Upper lobe of left lung (tissue), 6 donors: Measurements from ENCODE around the gene RNF126. TPM values are rescaled to one million over a fixed set of nuclear protein-coding genes. Genes with fewer than 3 reads are reported as not detected.

Experiments
- ATAC-seq, 2 donors: fragments of 200-7000 bp; cut with Tn5 transposase; one replicate each; pipeline ENCODE4 v1.9.1; 2022; ENCODE audit warnings: mild to moderate bottlenecking in 2 of 2, moderate library complexity in 2 of 2; ENCODE audit not compliant: low FRiP score in 2 of 2
- DNase-seq, 2 donors: peaks; one replicate each; pipeline ENCODE4 v3.0.0-alpha.2; 2019 to 2020
- H3K27ac ChIP-seq, 4 donors: fragments of 200-600 bp; sonication (generic); one replicate each; pipeline ENCODE4 v1.5.1; 2016 to 2019
- H3K27me3 ChIP-seq, 4 donors: fragments of 200-600 bp; sonication (generic); one replicate each; pipeline ENCODE4 v1.5.1; 2017 to 2019
- H3K36me3 ChIP-seq, 4 donors: fragments of 200-600 bp; sonication (generic); one replicate each; pipeline ENCODE4 v1.5.1; 2016 to 2019
- H3K4me1 ChIP-seq, 4 donors: fragments of 200-600 bp; sonication (generic); one replicate each; pipeline ENCODE4 v1.5.1; 2018 to 2019
- H3K4me3 ChIP-seq, 4 donors: fragments of 200-600 bp; sonication (generic); one replicate each; pipeline ENCODE4 v1.5.1; 2017 to 2019; ENCODE audit warnings: mild to moderate bottlenecking in 2 of 4, moderate library complexity in 1 of 4
- H3K9me3 ChIP-seq, 4 donors: fragments of 200-600 bp; sonication (generic); one replicate each; pipeline ENCODE4 v1.5.1; 2018 to 2019
- CTCF ChIP-seq, 6 experiments: fragments of 450-650 bp in 4 of 6; fragments of 200-600 bp in 2 of 6; sonication (generic) in 2 of 6; IDR thresholded peaks; one replicate each; pipeline ENCODE4 v1.5.1; 2016 to 2019; ENCODE audit warnings: antibody characterized with exemption in 6 of 6
- EP300 ChIP-seq, 4 donors: sonication (generic); formaldehyde crosslinking; IDR thresholded peaks; one replicate each; pipeline ENCODE4 v1.5.1; 2017; ENCODE audit warnings: antibody characterized with exemption in 4 of 4, control low read depth in 2 of 4
- POLR2A ChIP-seq, 4 donors: fragments of 450-650 bp; IDR thresholded peaks; one replicate each; pipeline ENCODE4 v1.5.1; 2016 to 2017; ENCODE audit warnings: antibody characterized with exemption in 4 of 4, mild to moderate bottlenecking in 2 of 4
- POLR2AphosphoS5 ChIP-seq, 2 donors: sonication (generic); formaldehyde crosslinking; IDR thresholded peaks; one replicate each; pipeline ENCODE4 v1.5.1; 2017; ENCODE audit warnings: antibody characterized with exemption in 2 of 2
- WGBS, 2 donors: methylation state at CpG; one replicate each; pipeline ENCODE4 v1.1.5; 2017 to 2018; 5-methylcytosine and 5-hydroxymethylcytosine counted together
- total RNA-seq, 6 donors: library from RNA; depleted of rRNA in 4 of 6; stranded (reverse); fragments of >200 nt in 4 of 6; gene quantifications; one replicate each; pipeline versions ENCODE4 v1.1.0 to v1.2.1, GENCODE V29; 2016 to 2021
- donor health status: DM: no; HTN: no; CAD: no; lungs with moderate emphysema.
- donor health status: DM: no; HTN: yes; CAD: no; lungs with severe emphysema.

The RNF126 gene
- total RNA-seq, 6 donors from 2014 or later, result 36.7 to 106 (median 66.3) TPM

DNA sequence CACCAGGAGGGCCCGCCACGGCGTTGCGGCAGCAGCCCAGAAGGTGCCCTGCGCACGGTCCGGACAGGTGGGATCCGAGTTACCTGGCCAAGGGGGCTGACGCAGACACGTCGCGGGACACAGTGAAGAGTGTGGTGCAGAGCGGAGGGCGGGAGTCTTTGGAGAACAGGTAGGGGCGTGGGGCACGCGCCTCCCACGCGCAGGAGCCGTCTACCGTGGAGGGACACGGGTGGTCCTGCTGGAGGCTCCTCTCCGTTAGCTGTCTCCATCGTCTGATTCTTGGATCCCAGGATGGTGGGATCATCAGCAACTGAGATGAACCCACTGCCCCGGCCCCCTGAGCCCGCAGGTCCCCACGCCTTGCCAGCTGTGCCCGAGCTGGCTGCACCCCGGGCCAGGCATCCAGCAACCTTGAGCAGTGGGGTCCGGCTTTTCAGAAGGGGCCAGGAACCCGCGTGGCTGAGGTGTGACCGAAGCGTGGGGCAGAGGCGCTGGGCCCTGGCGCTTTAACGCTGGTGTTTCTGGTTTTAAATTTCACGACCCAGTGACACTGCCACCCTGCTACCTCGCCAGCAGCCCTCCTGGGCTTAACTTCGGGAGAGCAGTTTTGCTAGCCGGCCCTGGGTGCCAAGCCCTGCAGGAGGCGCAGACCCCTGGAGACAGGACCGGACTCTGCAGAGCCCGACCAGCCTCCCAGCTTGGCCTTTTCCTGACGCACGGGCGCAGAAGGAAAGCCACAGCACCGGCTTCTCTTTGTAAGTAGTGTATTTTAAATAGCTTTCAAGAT, 16.0 kb downstream of the RNF126 start:
- Histone ChIP-seq H3K4me1 (no peaks in the 10 kb centered on the region), H3K36me3 (peaks cover 24 to 77% (median 67%) of the 10 kb centered on the region in 4 donors), H3K27ac (no peak overlapping the region), H3K4me3 (no peak overlapping the region), H3K9me3 (no peaks in the 10 kb centered on the region), H3K27me3 (no peaks in the 10 kb centered on the region)
- DNase-seq, result peak in 1 of 2 donors; percentile 81
- 92 to 94% methylated on average over 21 to 42 of the region's 48 CpGs for WGBS, 2 donors
- TF ChIP-seq POLR2A (IDR thresholded peaks at IDR 0.05) (no peak), POLR2AphosphoS5 (IDR thresholded peaks at IDR 0.05) (no peak), EP300 (IDR thresholded peaks at IDR 0.05) (no peak), CTCF (IDR thresholded peaks at IDR 0.05) (no peak)
- no peak for ATAC-seq

GRCh38 chr19:645912-646778, 16.9 kb downstream of the RNF126 start:
- Histone ChIP-seq H3K4me3 (no peak overlapping the region), H3K9me3 (no peaks in the 10 kb centered on the region), H3K27me3 (no peaks in the 10 kb centered on the region), H3K4me1 (no peaks in the 10 kb centered on the region), H3K27ac (no peak overlapping the region), H3K36me3 (peaks cover 17 to 69% (median 59%) of the 10 kb centered on the region in 4 donors)
- WGBS, 2 donors, result 94 to 97% methylated on average over 25 to 55 of the region's 62 CpGs
- ATAC-seq, result no peak
- peak in 1 of 2 donors; percentile 77 for DNase-seq
- TF ChIP-seq EP300 (IDR thresholded peaks at IDR 0.05), result no peak
- no peak for TF ChIP-seq POLR2AphosphoS5 (IDR thresholded peaks at IDR 0.05)
- no peak for TF ChIP-seq CTCF (IDR thresholded peaks at IDR 0.05)
- no peak for TF ChIP-seq POLR2A (IDR thresholded peaks at IDR 0.05)

GRCh38 chr19:644789-645188, 18.2 kb downstream of the RNF126 start:
- TF ChIP-seq POLR2A (IDR thresholded peaks at IDR 0.05) (no peak), CTCF (IDR thresholded peaks at IDR 0.05) (no peak), EP300 (IDR thresholded peaks at IDR 0.05) (no peak), POLR2AphosphoS5 (IDR thresholded peaks at IDR 0.05) (no peak)
- Histone ChIP-seq H3K36me3 (peaks cover 15 to 57% (median 51%) of the 10 kb centered on the region in 4 donors), H3K27ac (no peak overlapping the region), H3K9me3 (no peaks in the 10 kb centered on the region), H3K27me3 (no peaks in the 10 kb centered on the region), H3K4me3 (no peak overlapping the region), H3K4me1 (peaks cover 3 to 4% (median 3%) of the 10 kb centered on the region in 4 donors)
- DNase-seq (peak in 1 of 2 donors; percentile 78), ATAC-seq (no peak)
- 87 to 100% methylated on average over 3 to 12 of the region's 14 CpGs for WGBS, 2 donors

GRCh38 chr19:644363-644762, 18.7 kb downstream of the RNF126 start:
- WGBS, 2 donors, result 84 to 87% methylated on average over 19 to 27 of the region's 28 CpGs
- no peak overlapping the region for H3K27ac ChIP-seq
- no peak for TF ChIP-seq EP300 (IDR thresholded peaks at IDR 0.05)
- TF ChIP-seq POLR2A (IDR thresholded peaks at IDR 0.05), result no peak
- no peak for TF ChIP-seq CTCF (IDR thresholded peaks at IDR 0.05)
- no peak for TF ChIP-seq POLR2AphosphoS5 (IDR thresholded peaks at IDR 0.05)
- H3K4me3 ChIP-seq, result no peak overlapping the region
- H3K4me1 ChIP-seq, result peaks cover 4 to 9% (median 4%) of the 10 kb centered on the region in 4 donors
- DNase-seq (no peak), ATAC-seq (no peak)
- H3K36me3 ChIP-seq, result peaks cover 15 to 53% (median 47%) of the 10 kb centered on the region in 4 donors
- H3K27me3 ChIP-seq, result no peaks in the 10 kb centered on the region
- H3K9me3 ChIP-seq, result no peaks in the 10 kb centered on the region
